HL-60/S4 (cell line): ENCODE results near the gene CCDC106.

Experiments
- in situ Hi-C: fragments of 300-500 bp; cut with MboI; formaldehyde crosslinking; loops from 2 replicates; pipeline ENCODE4 v1.14.3; 2022; ENCODE audit warnings: low sequenced_read_pairs

The CCDC106 gene

GRCh38 chr19:55613930-55614710 is 33.9 kb upstream of the CCDC106 start:
- in situ Hi-C loops = no loop called here

- in situ Hi-C loops = no loop called here
Observed at GRCh38 chr19:55614711-55615542, 33.1 kb upstream of the CCDC106 start.

GRCh38 chr19:55615543-55616394 is 32.2 kb upstream of the CCDC106 start:
- in situ Hi-C loops = no loop called here

GRCh38 chr19:55616395-55616875 is 31.6 kb upstream of the CCDC106 start:
- in situ Hi-C loops = no loop called here

GRCh38 chr19:55617426-55617825 is 30.6 kb upstream of the CCDC106 start:
- in situ Hi-C loops = no loop called here

- in situ Hi-C loops = no loop called here
Observed at GRCh38 chr19:55618426-55618825, 29.6 kb upstream of the CCDC106 start.

GRCh38 chr19:55619286-55619685 is 28.7 kb upstream of the CCDC106 start:
- in situ Hi-C loops = no loop called here

- in situ Hi-C loops = no loop called here
Observed at GRCh38 chr19:55620410-55621204, 27.4 kb upstream of the CCDC106 start.

GRCh38 chr19:55621205-55621672 is 26.8 kb upstream of the CCDC106 start:
- in situ Hi-C loops = no loop called here

- in situ Hi-C loops = no loop called here
Observed at GRCh38 chr19:55621673-55622231, 26.3 kb upstream of the CCDC106 start.

GRCh38 chr19:55622242-55622969 is 25.6 kb upstream of the CCDC106 start:
- in situ Hi-C loops = no loop called here

- in situ Hi-C loops = no loop called here
Observed at GRCh38 chr19:55623130-55623529, 24.9 kb upstream of the CCDC106 start.

- in situ Hi-C loops = no loop called here
Observed at GRCh38 chr19:55623561-55623960, 24.5 kb upstream of the CCDC106 start.

GRCh38 chr19:55624109-55625003 is 23.7 kb upstream of the CCDC106 start, which contains the start of gene ZNF784:
Gene ZNF784, minus strand, starts transcription at chr19:55624566. Its CDS starts 5 bp downstream, at chr19:55624561.
- in situ Hi-C loops = loop anchor here (5.0 kb wide), 1 partner anchor 107 kb away; no protein-coding TSS in a partner anchor

GRCh38 chr19:55625004-55625326 is 23.0 kb upstream of the CCDC106 start:
- in situ Hi-C loops = loop anchor here (5.0 kb wide), 1 partner anchor 108 kb away; no protein-coding TSS in a partner anchor

GRCh38 chr19:55626350-55626749 is 21.7 kb upstream of the CCDC106 start:
- in situ Hi-C loops = loop anchor here (5.0 kb wide), 1 partner anchor 109 kb away; no protein-coding TSS in a partner anchor

- in situ Hi-C loops = loop anchor here (10.0 kb wide), 1 partner anchor 488 kb away; the partner anchor contains the start of gene TNNT1
Observed at GRCh38 chr19:55632463-55632834, 15.6 kb upstream of the CCDC106 start.

GRCh38 chr19:55633861-55634260 is 14.2 kb upstream of the CCDC106 start:
- in situ Hi-C loops = loop anchor here (10.0 kb wide), 1 partner anchor 489 kb away; the partner anchor contains the start of gene TNNT1
